Glutamatergic neuron (in vitro differentiated cells): ENCODE measurements around the gene EIF2AK3. TPM values are rescaled to one million over a fixed set of nuclear protein-coding genes. Genes with fewer than 3 reads are reported as not detected.

Source experiments
- DNase-seq: peaks from one replicate; pipeline ENCODE4 v3.0.0; 2022
- H3K27ac Mint-ChIP-seq: one replicate; pipeline ENCODE4 v1.8.0; 2020; ENCODE audit warnings: mild to moderate bottlenecking, mixed read lengths, inconsistent platforms; ENCODE audit not compliant: unreplicated experiment
- H3K27me3 Mint-ChIP-seq: one replicate; pipeline ENCODE4 v1.8.0; 2020; ENCODE audit warnings: mild to moderate bottlenecking, moderate library complexity, mixed read lengths, inconsistent platforms; ENCODE audit not compliant: unreplicated experiment
- H3K36me3 Mint-ChIP-seq: one replicate; pipeline ENCODE4 v1.8.0; 2020; ENCODE audit warnings: mild to moderate bottlenecking, mixed read lengths, inconsistent platforms; ENCODE audit not compliant: unreplicated experiment
- H3K4me1 Mint-ChIP-seq: one replicate; pipeline ENCODE4 v1.8.0; 2020; ENCODE audit warnings: mild to moderate bottlenecking, low read depth, mixed read lengths, inconsistent platforms; ENCODE audit not compliant: unreplicated experiment
- H3K4me3 Mint-ChIP-seq: one replicate; pipeline ENCODE4 v1.8.0; 2020; ENCODE audit warnings: mild to moderate bottlenecking, mixed read lengths, inconsistent platforms; ENCODE audit not compliant: unreplicated experiment
- H3K9me3 Mint-ChIP-seq: one replicate; pipeline ENCODE4 v1.8.0; 2020; ENCODE audit warnings: mild to moderate bottlenecking, moderate library complexity, mixed read lengths, inconsistent platforms; ENCODE audit not compliant: unreplicated experiment
- CTCF ChIP-seq: fragments of 200-600 bp; sonication (generic); IDR thresholded peaks from one replicate; pipeline ENCODE4 v1.5.0; 2021; ENCODE audit not compliant: partially characterized antibody, unreplicated experiment
- total RNA-seq: library from RNA; stranded (reverse); fragmentation: NEBNext Ultra II Directional; extraction: Animal tissue kit (Norgen Biotek cat#: 25700); gene quantifications from one replicate; pipeline ENCODE4 v1.2.1, GENCODE V29; 2021; ENCODE audit not compliant: unreplicated experiment

EIF2AK3 gene
- total RNA-seq, 1 donor from 2014 or later = 129 TPM

GRCh38 chr2:88658881-88659537 lies 31.7 kb upstream of the EIF2AK3 start:
- Mint-ChIP-seq H3K27ac (peak overlapping the region; percentile 87), H3K9me3 (peaks cover 10% of the 10 kb centered on the region), H3K4me1 (peaks cover 25% of the 10 kb centered on the region), H3K4me3 (peak overlapping the region; percentile 74), H3K36me3 (no peaks in the 10 kb centered on the region), H3K27me3 (no peaks in the 10 kb centered on the region)
- no peak for DNase-seq
- TF ChIP-seq CTCF = no peak

- TF ChIP-seq CTCF = no peak
- no peaks in the 10 kb centered on the region for H3K27me3 Mint-ChIP-seq
- H3K36me3 Mint-ChIP-seq = no peaks in the 10 kb centered on the region
- H3K4me1 Mint-ChIP-seq = peaks cover 25% of the 10 kb centered on the region
- no peak for DNase-seq
- peaks cover 9% of the 10 kb centered on the region for H3K9me3 Mint-ChIP-seq
- peak overlapping the region; percentile 87 for H3K27ac Mint-ChIP-seq
- no peak overlapping the region for H3K4me3 Mint-ChIP-seq
These were observed 31.1 kb upstream of the EIF2AK3 start for GRCh38 chr2:88658326-88658725.

- Mint-ChIP-seq H3K27me3 (no peaks in the 10 kb centered on the region), H3K4me3 (no peak overlapping the region), H3K27ac (peak overlapping the region; percentile 28), H3K36me3 (no peaks in the 10 kb centered on the region), H3K4me1 (peaks cover 25% of the 10 kb centered on the region), H3K9me3 (peaks cover 8% of the 10 kb centered on the region)
- no peak for DNase-seq
- TF ChIP-seq CTCF = no peak
These were observed 29.9 kb upstream of the EIF2AK3 start for GRCh38 chr2:88657131-88657530.

GRCh38 chr2:88656690-88657089 lies 29.4 kb upstream of the EIF2AK3 start:
- Mint-ChIP-seq H3K4me3 (no peak overlapping the region), H3K27me3 (no peaks in the 10 kb centered on the region), H3K27ac (no peak overlapping the region), H3K36me3 (no peaks in the 10 kb centered on the region), H3K9me3 (peaks cover 8% of the 10 kb centered on the region), H3K4me1 (peaks cover 25% of the 10 kb centered on the region)
- no peak for DNase-seq
- TF ChIP-seq CTCF = no peak

GRCh38 chr2:88654714-88655113 lies 27.4 kb upstream of the EIF2AK3 start:
- H3K4me1 Mint-ChIP-seq = peaks cover 20% of the 10 kb centered on the region
- H3K27me3 Mint-ChIP-seq = no peaks in the 10 kb centered on the region
- H3K9me3 Mint-ChIP-seq = peaks cover 4% of the 10 kb centered on the region
- DNase-seq = no peak
- H3K27ac Mint-ChIP-seq = peak overlapping the region; percentile 7
- no peaks in the 10 kb centered on the region for H3K36me3 Mint-ChIP-seq
- no peak for TF ChIP-seq CTCF
- H3K4me3 Mint-ChIP-seq = no peak overlapping the region
